Occipital lobe (tissue), 2 donors: Measurements from ENCODE around the gene SAYSD1. TPM values are rescaled to one million over a fixed set of nuclear protein-coding genes. Genes with fewer than 3 reads are reported as not detected.

ENCODE experiments used
- DNase-seq: peaks from one replicate; lab custom pipeline; 2025; lab: John Stamatoyannopoulos, UW
- total RNA-seq: library from RNA; depleted of rRNA; stranded (reverse); fragments of >200 nt; gene quantifications from one replicate; pipeline ENCODE4 v1.2.3, GENCODE V29; 2014

The SAYSD1 gene
- total RNA-seq, 1 donor from 2014 or later, result 31.2 TPM

DNA sequence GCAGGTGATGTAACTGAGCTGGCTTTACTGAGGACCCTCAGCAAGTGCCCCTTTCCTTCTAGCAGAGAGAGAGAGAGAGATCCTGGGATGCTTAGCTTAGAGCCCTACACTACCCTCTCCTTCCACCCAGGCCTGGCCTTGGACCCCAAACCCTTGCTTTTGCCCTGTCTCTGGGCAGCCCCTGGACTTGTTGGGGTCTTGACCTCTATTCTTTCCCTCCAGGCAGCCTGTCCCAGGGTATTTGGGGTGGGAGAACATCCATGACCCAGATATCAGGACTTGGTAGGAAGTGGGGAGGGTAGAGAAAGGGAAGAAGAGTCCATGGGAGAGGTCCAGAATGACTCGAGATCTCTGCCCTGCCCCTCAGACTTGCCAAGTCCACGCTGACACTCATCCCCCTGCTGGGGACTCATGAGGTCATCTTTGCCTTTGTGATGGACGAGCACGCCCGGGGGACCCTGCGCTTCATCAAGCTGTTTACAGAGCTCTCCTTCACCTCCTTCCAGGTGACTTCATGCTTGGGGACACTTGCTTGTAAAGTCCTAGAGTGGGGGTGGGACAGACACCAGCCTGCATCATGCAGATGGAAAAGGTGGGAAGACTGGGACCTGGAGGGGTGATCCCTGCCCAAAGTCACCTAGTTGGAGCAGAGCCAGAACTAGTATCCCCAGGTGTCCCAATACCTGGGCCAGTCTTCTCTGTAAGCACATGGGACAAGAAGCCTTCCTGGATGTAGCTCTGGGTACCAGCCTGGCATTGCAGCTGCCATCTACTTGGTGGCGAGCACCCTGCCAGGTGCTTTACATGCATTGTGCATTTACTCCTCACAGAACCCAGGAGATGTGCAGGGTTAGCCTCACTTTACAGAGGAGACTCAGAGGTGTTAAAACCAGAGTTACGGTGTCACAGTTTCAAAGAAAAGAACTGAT lies 35.5 kb downstream of the SAYSD1 start:
- DNase-seq, result no peak

DNA sequence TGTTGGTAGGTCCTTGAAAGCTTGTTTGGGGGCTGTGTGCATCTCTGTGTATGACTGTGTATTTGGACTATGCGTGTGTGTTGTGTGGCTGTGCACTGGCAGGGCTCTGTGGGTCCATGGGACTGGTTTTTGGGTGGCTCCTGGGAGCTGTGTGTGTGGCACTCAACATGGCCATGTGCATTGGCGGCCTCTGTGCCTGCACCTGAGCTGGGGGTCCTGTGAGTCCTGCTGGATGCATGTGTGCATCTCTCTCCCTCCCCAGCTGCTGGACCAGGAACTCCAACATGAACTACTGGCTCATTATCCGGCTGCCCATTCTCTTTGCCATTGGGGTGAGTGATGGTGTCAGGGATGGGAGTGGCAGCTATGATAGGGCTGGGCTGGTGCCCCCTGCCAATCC lies 36.3 kb downstream of the SAYSD1 start:
- no peak for DNase-seq

GRCh38 chr6:39077882-39078594 lies 36.9 kb downstream of the SAYSD1 start:
- no peak for DNase-seq

GRCh38 chr6:39076623-39077535 lies 38.1 kb downstream of the SAYSD1 start:
- no peak for DNase-seq

GRCh38 chr6:39075807-39076622 lies 39.0 kb downstream of the SAYSD1 start:
- DNase-seq, result no peak

DNA sequence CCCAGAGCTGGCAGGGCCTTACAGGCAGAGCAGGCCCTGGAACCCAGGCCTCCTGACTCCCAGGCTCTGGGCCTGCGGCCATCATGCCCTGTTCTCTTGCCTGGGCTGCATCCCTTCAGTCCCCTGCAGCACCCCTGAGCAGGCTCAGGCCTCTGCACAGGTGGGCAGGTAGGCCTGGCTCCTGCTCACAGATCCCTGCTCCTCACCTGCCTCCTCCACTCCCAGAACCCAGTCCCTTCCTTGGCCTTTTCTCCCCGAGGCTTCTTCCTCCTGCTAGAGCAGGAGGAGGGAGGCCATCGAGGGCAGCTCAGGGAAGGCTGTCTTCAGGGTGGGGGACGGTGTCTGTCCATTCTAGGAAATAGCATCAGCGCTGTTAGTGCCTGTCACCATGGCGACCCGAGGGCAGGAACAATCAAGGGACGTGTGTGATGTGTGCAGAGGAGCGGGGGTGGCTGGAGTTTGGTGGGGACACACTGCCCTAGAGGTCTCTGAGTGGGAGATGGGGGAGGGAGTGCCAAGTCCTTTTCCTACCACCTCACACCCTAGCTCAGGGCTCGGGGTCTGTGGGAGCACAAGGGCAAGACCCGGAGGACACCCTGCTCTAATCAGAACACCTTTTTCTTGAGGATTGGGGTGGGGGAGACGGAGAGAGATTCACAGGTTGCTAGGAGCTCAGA lies 39.8 kb downstream of the SAYSD1 start:
- no peak for DNase-seq

- DNase-seq, result no peak
These were observed 40.5 kb downstream of the SAYSD1 start for GRCh38 chr6:39074486-39074885.

- no peak for DNase-seq
These were observed 41.3 kb downstream of the SAYSD1 start for GRCh38 chr6:39073471-39074355.

GRCh38 chr6:39072830-39073229 lies 42.2 kb downstream of the SAYSD1 start:
- DNase-seq, result no peak

- no peak for DNase-seq
These were observed 46.6 kb downstream of the SAYSD1 start for GRCh38 chr6:39068391-39068790.

DNA sequence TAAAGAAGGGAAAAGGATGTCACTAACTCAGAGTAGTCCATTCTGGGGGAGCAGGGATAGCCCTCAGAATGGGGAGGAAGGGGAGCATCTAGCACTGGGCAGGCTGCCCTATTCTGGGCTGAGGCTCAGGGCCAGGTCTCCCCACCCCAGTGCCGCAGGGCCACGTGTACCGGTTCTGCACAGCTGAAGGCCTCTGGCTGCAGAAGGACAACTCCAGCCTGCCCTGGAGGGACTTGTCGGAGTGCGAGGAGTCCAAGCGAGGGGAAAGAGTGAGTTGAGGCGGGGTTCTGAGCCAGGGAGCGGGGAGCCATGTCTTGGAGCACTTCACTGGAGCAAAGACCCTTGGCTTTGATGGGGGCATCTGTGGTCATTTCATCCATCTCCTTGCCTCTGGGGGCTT lies 49.4 kb downstream of the SAYSD1 start:
- DNase-seq, result no peak

DNA sequence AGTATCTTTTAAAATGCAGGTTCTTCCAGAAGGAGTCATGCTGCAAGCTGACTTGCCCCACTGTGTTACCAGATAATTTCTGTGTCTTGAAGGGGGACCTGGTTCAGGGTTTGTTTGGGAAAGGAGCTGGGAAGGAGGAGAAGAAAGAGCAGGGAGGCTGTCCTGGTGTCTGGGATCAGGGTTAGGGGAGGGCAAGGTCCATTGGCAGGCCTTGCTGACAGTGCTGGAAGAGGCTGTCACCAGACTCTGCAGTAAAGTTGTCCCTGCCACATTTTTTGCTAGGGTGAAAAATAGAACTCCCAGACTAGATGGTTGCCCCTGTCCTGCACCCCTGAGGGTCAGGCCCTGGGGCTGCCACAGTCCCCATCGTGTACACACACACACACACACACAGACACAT lies 51.5 kb downstream of the SAYSD1 start:
- DNase-seq, result no peak

DNA sequence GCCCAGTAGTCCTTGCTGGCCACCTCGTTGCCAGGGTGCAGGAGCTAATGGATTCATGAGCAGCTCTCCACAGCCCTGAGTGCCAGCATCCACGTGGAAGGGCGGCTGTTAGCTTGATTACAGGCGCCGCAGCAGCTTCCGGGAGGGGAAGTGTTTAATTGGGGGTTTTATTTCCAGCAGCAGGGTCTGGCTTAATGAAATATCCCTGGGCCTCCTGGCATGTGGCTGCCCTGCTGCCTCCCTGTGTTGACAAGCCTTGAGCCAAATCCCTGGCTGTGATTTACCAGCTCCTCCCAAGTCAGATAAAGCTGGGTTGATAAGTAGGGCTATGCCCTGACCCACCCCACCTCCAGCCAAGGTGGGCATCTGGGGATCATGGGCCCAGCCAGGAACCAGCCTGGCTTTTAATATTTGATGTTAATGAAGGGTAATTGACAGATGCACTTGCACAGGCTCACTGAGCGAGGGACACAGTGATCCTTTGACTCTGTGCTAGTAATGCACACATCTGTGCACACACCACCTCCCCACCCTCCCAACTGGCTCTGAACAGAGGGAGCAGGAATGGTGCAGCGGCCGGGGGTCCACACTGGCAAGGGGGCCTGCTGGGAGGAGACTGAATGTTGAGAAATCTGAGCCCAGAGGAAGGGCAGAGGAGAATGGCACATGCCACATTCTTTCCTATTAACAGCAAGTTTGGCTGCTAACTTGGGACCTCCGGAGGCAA lies 52.8 kb downstream of the SAYSD1 start:
- no peak for DNase-seq

GRCh38 chr6:39061588-39061987 lies 53.4 kb downstream of the SAYSD1 start:
- DNase-seq, result no peak

GRCh38 chr6:39061182-39061581 lies 53.8 kb downstream of the SAYSD1 start:
- no peak for DNase-seq

DNA sequence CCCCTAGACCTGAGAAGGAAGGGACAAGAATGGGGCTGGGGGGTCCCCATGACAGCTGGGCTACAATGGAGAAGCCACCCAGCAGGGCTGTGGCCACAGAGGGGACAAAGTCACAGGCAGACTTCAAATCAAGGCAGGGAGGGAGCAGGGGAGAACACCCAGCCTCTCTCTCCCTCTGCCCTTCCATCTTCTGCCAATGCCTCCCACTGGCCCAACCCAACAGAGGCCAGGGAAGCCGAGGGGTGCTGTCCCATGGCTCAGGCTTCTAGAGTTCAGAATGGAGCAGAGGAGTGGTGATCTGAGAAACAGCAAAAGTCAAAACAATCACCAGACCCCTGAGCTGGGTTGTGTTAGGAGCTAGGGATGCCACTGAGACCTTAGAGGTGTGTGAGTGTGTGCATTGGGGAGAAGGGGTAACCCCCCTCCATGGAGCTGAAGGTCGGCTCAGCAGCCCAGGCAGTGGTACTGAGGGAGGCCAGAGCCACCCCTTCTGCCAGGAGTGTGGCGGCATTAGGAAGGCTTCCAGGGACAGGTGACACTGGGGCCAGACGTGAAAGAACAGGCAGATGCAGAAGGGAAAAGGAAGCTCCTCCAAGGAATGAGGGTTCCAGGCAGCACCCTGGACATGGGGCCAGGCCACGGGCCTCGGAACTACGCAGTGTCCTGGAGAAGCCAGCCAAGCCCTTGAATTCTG lies 54.4 kb downstream of the SAYSD1 start:
- DNase-seq, result no peak

- DNase-seq, result no peak
These were observed 55.3 kb downstream of the SAYSD1 start for GRCh38 chr6:39059496-39060310.
